HUES48 (cell line): ENCODE data around the gene CRADD.

ENCODE experiments used
- H3K27ac ChIP-seq: one replicate; pipeline ENCODE4 v1.7.0; 2013; ENCODE audit warnings: low read depth, low read length, inconsistent platforms
- H3K27me3 ChIP-seq: 2 replicates; pipeline ENCODE4 v1.6.1; 2013; ENCODE audit warnings: mild to moderate bottlenecking, low read length; ENCODE audit not compliant: control insufficient read depth, insufficient read depth
- H3K36me3 ChIP-seq: 2 replicates; pipeline ENCODE4 v1.6.1; 2013; ENCODE audit warnings: low read length; ENCODE audit not compliant: control insufficient read depth, insufficient read depth
- H3K4me1 ChIP-seq: 2 replicates; pipeline ENCODE4 v1.6.1; 2013; ENCODE audit warnings: mild to moderate bottlenecking, low read length; ENCODE audit not compliant: control insufficient read depth, insufficient read depth
- H3K4me3 ChIP-seq: 2 replicates; pipeline ENCODE4 v1.5.1; 2013; ENCODE audit warnings: mild to moderate bottlenecking, low read depth, low read length
- H3K9ac ChIP-seq: 2 replicates; pipeline ENCODE4 v1.6.1; 2013; ENCODE audit warnings: mild to moderate bottlenecking, low read depth, low read length, moderate library complexity
- H3K9me3 ChIP-seq: 2 replicates; pipeline ENCODE4 v1.6.1; 2013; ENCODE audit warnings: low read length; ENCODE audit not compliant: control insufficient read depth, insufficient read depth

The CRADD gene

GRCh38 chr12:93908846-93909567, 231.8 kb downstream of the CRADD start:
- Histone ChIP-seq H3K27me3 (no peaks in the 10 kb centered on the region), H3K9ac (no peak overlapping the region), H3K4me3 (no peak overlapping the region), H3K27ac (no peak overlapping the region), H3K9me3 (no peaks in the 10 kb centered on the region), H3K36me3 (no peaks in the 10 kb centered on the region), H3K4me1 (0 out of 2 replicates have a peak, but pooled peaks cover 3% of the 10 kb centered on the region)

GRCh38 chr12:93911396-93911795, 234.2 kb downstream of the CRADD start:
- no peak overlapping the region for H3K27ac ChIP-seq
- H3K9me3 ChIP-seq = no peaks in the 10 kb centered on the region
- no peak overlapping the region for H3K4me3 ChIP-seq
- no peaks in the 10 kb centered on the region for H3K4me1 ChIP-seq
- no peaks in the 10 kb centered on the region for H3K36me3 ChIP-seq
- no peak overlapping the region for H3K9ac ChIP-seq
- no peaks in the 10 kb centered on the region for H3K27me3 ChIP-seq

- no peaks in the 10 kb centered on the region for H3K4me1 ChIP-seq
- no peaks in the 10 kb centered on the region for H3K36me3 ChIP-seq
- H3K9ac ChIP-seq = no peak overlapping the region
- H3K4me3 ChIP-seq = no peak overlapping the region
- H3K27ac ChIP-seq = no peak overlapping the region
- H3K9me3 ChIP-seq = no peaks in the 10 kb centered on the region
- H3K27me3 ChIP-seq = no peaks in the 10 kb centered on the region
Measured at GRCh38 chr12:93912086-93912733, 235.0 kb downstream of the CRADD start.

- H3K36me3 ChIP-seq = no peaks in the 10 kb centered on the region
- no peaks in the 10 kb centered on the region for H3K4me1 ChIP-seq
- H3K9me3 ChIP-seq = no peaks in the 10 kb centered on the region
- no peaks in the 10 kb centered on the region for H3K27me3 ChIP-seq
- no peak overlapping the region for H3K4me3 ChIP-seq
- no peak overlapping the region for H3K9ac ChIP-seq
- H3K27ac ChIP-seq = no peak overlapping the region
Measured at GRCh38 chr12:93913845-93914244, 236.7 kb downstream of the CRADD start.

GRCh38 chr12:93914281-93914680, 237.1 kb downstream of the CRADD start:
- H3K27ac ChIP-seq = no peak overlapping the region
- H3K9me3 ChIP-seq = no peaks in the 10 kb centered on the region
- H3K4me3 ChIP-seq = no peak overlapping the region
- H3K36me3 ChIP-seq = no peaks in the 10 kb centered on the region
- H3K4me1 ChIP-seq = no peaks in the 10 kb centered on the region
- H3K9ac ChIP-seq = no peak overlapping the region
- H3K27me3 ChIP-seq = no peaks in the 10 kb centered on the region

- Histone ChIP-seq H3K4me1 (no peaks in the 10 kb centered on the region), H3K4me3 (no peak overlapping the region), H3K36me3 (no peaks in the 10 kb centered on the region), H3K27ac (no peak overlapping the region), H3K9me3 (no peaks in the 10 kb centered on the region), H3K27me3 (no peaks in the 10 kb centered on the region), H3K9ac (no peak overlapping the region)
Measured at GRCh38 chr12:93915411-93915810, 238.2 kb downstream of the CRADD start.

- H3K27ac ChIP-seq = no peak overlapping the region
- H3K9me3 ChIP-seq = no peaks in the 10 kb centered on the region
- no peaks in the 10 kb centered on the region for H3K27me3 ChIP-seq
- no peak overlapping the region for H3K9ac ChIP-seq
- no peaks in the 10 kb centered on the region for H3K4me1 ChIP-seq
- no peaks in the 10 kb centered on the region for H3K36me3 ChIP-seq
- no peak overlapping the region for H3K4me3 ChIP-seq
Measured at GRCh38 chr12:93916402-93916801, 239.2 kb downstream of the CRADD start.

GRCh38 chr12:93918262-93918661, 241.1 kb downstream of the CRADD start:
- Histone ChIP-seq H3K9ac (no peak overlapping the region), H3K27ac (no peak overlapping the region), H3K36me3 (no peaks in the 10 kb centered on the region), H3K27me3 (no peaks in the 10 kb centered on the region), H3K9me3 (no peaks in the 10 kb centered on the region), H3K4me1 (no peaks in the 10 kb centered on the region), H3K4me3 (no peak overlapping the region)

GRCh38 chr12:93918900-93919299, 241.7 kb downstream of the CRADD start:
- no peaks in the 10 kb centered on the region for H3K27me3 ChIP-seq
- no peak overlapping the region for H3K27ac ChIP-seq
- H3K4me1 ChIP-seq = no peaks in the 10 kb centered on the region
- no peaks in the 10 kb centered on the region for H3K9me3 ChIP-seq
- no peak overlapping the region for H3K9ac ChIP-seq
- no peak overlapping the region for H3K4me3 ChIP-seq
- no peaks in the 10 kb centered on the region for H3K36me3 ChIP-seq

- 0 out of 2 replicates have a peak, but pooled peaks cover 6% of the 10 kb centered on the region for H3K9me3 ChIP-seq
- no peak overlapping the region for H3K4me3 ChIP-seq
- no peaks in the 10 kb centered on the region for H3K36me3 ChIP-seq
Measured at GRCh38 chr12:93921521-93921920, 244.3 kb downstream of the CRADD start.

GRCh38 chr12:93922583-93923006, 245.4 kb downstream of the CRADD start:
- H3K9me3 ChIP-seq = peaks cover 13% of the 10 kb centered on the region; the same call in 1 of the 2 replicates
- H3K36me3 ChIP-seq = no peaks in the 10 kb centered on the region
- H3K27me3 ChIP-seq = no peaks in the 10 kb centered on the region
- no peaks in the 10 kb centered on the region for H3K4me1 ChIP-seq
- no peak overlapping the region for H3K9ac ChIP-seq
- no peak overlapping the region for H3K4me3 ChIP-seq
- H3K27ac ChIP-seq = no peak overlapping the region

More at GRCh38 chr12:93921521-93921920, 244.3 kb downstream of the CRADD start:
- Histone ChIP-seq H3K27ac (no peak overlapping the region), H3K4me1 (no peaks in the 10 kb centered on the region), H3K9ac (no peak overlapping the region), H3K27me3 (no peaks in the 10 kb centered on the region)
